ENCODE measurements around the gene ANKS1B.
"Not testable (repeated sequence)": the region's sequence is repeated elsewhere in the genome, so short reads cannot be mapped to it uniquely, and the experiment has no call there.

ANKS1B gene

DNA sequence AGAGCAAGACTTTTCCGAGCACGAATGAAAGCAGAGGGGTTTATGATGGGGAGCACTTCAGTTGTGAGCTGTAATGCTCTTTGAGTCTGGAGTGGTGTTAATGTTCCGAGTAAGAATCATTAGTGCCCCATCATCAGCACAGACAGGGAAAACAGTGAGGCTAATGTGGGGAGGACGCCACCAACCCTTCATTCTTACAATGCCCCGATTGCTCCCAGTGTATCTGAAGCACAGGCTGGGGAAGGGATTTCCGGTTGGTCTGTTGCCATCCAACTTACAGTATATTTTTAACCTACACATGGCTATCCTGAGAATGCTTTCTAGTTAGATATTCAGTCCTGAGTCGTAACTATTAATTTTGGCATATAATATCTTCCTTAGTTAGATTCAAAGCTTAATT, 1198.1 kb downstream of the ANKS1B start:
- no peak for DNase-seq

- no peak for DNase-seq
These were observed 1201.3 kb downstream of the ANKS1B start for GRCh38 chr12:98783420-98783819.

DNA sequence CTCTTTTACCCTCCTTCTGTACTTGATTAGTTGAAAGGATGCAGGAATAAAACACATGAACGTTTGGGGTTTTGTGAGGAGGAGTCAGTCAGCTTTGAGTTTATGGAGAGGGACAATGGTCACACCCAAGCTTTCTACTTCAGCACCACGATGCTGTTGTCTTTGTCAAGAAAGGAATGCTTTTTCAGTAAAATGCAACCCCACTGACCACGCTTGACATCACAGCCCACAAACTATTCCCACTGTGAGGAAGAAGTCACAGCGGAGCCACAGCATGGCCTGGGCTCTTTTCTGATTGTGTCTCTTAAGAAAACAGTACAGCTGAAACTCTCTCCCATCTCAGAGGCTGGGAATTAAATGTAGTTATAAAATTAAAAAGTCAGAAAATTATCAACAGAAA, 1204.5 kb downstream of the ANKS1B start:
- no peak for DNase-seq

DNA sequence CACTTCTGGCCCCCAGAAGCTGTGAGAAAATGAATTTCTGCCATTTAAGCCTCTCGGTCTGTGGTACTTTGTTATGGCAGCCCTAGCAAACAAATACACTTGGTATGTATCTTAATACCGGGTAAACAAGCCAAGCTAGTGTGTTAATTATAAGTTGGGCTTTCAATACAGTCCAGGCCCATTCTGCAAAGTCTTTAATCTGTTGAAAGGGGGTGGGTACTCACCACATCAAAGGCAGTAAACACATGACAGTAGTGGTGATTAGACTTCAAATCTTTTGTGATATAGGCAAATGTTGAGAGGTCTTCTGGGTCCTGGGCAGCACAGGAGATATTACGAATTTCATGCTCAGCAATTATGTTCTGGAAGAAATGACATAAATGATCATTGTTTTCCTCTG, 1211.9 kb downstream of the ANKS1B start:
- DNase-seq, result no peak

GRCh38 chr12:98771811-98772752, 1212.7 kb downstream of the ANKS1B start:
- DNase-seq, result no peak

DNA sequence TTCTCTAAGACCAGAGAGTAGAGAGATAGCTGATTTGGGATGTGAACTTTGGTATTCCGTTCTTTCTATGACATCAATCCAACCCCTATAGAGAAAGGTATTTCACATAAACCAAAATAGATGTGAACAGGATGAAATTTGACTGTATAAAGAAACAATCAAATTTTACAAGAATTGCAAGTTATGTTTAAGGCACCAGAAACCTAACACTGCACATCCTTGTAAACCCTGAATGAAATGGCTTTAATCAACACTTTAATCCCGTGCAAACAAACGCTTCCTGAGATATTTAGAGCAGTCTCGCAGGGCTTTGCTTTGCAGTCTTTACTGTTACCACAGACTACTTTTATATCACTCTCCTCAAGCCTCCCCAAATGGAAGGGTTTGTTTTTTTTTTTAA, 1214.5 kb downstream of the ANKS1B start:
- no peak for DNase-seq

- DNase-seq, result no peak
These were observed 1215.7 kb downstream of the ANKS1B start for GRCh38 chr12:98769068-98769467.

DNA sequence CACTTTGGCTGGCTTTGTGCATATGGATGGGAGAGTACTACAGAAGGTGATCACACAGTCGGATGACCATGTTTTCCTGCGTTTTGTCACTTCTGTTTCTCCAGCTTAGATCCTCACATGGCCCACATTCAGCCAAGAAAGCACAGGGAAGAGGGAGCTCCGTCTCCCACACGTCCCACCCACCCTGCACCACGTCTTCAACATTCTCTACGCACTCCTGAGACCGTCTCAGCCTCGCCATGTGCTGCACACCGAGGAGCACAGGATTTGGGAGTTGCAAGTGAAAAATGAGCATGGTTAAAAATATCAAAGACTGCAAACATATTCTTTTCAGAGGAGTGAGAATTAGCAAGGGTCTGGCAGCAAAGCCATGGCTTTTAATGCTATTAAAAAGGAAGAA, 1217.5 kb downstream of the ANKS1B start:
- no peak for DNase-seq

GRCh38 chr12:98763656-98764055, 1221.1 kb downstream of the ANKS1B start:
- DNase-seq, result no peak

DNA sequence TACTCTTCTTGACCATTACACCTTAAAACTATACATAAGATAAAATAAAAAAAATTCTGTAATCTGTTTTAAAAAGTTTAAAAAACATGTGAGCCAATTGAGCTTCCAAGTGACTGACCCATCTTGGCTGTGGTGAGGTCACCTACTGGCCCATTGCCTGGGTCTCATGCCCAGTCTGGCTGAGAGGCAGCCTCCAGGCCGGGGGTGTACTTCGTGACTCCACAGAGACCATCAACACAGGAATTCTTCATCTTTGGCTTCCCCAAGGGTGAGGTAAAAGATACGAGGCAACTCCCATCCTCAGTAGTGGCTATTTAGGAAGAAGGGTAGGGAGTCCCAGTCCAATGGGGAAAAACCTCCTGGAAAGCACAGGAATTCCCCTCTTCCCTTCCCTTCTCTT, 1226.4 kb downstream of the ANKS1B start:
- DNase-seq, result no peak

DNA sequence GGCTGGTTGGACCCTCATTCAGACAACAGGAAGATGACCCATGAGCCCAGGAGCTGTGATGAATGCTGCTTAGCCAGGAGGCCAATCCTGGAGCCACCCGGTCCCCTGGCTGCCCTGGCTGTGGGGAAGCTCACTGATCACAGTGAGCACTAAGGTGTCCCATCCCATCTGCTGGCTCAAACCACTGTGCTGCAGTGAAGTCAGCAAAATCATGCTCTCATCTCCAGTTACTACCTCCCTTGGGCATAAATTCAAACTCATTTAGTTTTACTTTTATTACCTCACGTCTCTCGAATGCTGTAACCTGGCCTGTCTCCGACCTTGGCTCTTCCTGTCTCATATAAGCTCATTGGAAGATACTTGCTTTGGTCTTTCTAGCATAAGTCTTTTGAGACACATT, 1227.3 kb downstream of the ANKS1B start:
- no peak for DNase-seq

GRCh38 chr12:98755855-98756254, 1228.9 kb downstream of the ANKS1B start:
- not testable (repeated sequence) for DNase-seq

- DNase-seq, result no peak
These were observed 1230.6 kb downstream of the ANKS1B start for GRCh38 chr12:98754095-98754494.

DNA sequence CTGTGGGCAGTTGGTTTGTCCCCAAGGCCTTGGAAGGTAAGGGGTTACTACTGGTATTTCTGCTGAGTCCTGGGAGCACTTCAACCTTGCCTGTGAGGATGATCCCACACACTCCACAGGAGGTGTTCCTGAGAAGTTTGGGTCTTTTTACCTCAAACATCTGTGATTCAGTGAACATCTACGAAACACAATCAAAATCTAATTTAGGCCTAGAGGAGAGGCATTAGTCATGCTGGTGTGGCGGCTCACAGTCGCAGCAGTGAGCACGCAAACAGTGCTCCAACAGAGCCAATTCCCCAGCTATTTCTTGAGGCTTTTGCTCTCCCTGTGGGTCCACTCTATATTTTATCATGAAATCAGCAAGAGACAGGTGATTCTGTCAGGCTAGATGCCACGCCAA, 1232.0 kb downstream of the ANKS1B start:
- DNase-seq, result no peak

DNA sequence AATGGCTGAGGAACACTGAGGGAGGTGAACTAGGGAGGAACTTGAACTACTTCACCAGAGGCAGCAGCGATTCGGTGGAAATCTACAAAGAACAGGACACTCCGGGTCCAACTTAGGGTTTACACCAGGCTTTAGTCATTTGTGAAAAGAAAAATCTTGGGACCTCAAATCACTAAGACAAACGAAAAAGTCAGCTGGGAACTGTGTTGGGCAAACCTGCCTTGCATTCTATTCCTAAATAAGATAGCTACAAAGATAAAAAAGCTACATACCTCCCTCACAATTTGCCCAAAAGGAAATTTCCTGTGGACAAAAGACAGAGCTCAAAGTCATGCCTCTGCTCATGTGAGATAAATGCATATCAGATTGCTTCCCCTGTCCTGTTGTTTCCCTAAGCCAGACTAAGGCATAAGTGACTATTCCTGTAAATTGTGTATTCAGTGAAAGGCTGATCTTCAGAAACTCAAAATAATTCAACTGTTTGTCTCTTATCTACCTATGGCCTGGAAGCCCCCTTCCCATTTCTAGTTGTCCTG, 1233.1 kb downstream of the ANKS1B start:
- no peak for DNase-seq

GRCh38 chr12:98750511-98750910, 1234.2 kb downstream of the ANKS1B start:
- DNase-seq, result no peak

DNA sequence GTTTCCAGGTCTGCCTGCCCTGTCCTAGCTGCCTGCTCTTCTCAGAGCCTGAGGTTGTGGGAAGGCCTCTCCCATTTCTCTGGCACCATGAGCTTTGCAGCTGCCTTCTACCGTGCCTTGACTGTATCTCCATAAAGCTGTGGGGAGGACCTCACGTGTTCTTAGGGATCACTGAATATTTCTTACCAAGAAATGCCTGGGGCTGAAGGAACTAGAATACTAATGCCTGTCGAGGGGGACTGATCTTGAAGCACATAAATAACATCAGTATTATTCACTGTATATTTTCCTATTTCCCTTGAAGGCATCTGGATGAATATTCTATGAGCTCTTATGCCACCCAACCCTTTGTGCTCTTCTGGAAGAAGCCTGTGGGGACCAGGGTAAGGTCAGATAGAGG, 1236.3 kb downstream of the ANKS1B start:
- DNase-seq, result no peak

DNA sequence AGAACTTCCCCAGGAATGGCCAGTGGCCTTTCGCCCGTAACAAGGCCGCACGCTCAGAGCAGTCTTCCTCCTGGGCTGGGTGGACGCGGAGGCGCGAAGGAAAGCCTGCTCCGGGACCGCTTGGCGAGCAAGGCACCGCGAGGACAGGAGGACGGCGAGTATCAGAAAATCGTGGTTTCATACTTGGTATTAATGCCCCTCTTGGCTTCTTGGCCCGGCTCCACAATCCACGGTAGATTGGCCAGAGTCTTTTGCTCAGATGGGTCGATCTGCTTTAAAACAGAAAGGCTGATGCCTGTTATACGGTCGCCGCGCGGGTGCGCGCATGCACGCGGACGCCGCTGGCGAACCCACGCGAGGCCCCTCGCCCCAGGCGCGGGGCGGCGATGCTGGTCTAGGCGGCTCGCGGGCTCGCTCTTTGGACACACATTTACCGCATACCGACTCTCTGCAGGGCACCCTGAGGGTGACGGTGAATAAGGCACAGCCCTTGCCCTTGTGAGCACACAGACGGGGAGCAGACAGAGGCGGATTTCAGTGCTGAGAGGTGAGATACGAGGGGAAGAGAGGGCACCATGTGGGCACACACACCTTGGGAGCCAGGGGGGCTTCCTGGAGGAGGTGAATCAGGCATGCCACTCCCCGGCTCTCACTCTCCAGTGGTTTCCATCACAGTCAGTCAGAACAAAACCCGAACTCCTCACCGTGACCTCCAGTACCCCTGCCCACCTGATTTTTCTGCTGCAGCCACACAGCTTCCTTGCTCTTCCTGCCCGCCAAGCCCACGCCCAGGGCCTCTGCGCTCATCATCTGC, 1239.0 kb downstream of the ANKS1B start:
- no peak for DNase-seq

DNA sequence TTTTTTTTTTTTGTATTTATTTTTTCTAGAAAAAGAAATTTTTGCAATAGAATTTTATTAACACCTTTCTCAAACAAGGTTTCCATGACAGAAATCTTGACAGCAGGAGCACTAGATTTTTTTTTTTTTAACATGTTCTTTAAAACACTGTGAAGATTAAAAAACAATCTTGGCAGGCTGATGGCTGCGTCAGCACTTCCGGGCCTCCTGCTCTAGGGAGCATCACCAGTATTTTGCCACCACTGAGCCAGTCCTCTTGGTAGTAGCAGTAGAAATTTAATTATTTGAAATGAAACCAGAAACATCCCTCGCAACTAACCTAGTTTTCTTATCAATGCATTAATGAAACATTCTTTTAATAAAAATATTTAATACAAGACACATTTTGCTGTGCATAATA, 1240.1 kb downstream of the ANKS1B start:
- DNase-seq, result no peak

DNA sequence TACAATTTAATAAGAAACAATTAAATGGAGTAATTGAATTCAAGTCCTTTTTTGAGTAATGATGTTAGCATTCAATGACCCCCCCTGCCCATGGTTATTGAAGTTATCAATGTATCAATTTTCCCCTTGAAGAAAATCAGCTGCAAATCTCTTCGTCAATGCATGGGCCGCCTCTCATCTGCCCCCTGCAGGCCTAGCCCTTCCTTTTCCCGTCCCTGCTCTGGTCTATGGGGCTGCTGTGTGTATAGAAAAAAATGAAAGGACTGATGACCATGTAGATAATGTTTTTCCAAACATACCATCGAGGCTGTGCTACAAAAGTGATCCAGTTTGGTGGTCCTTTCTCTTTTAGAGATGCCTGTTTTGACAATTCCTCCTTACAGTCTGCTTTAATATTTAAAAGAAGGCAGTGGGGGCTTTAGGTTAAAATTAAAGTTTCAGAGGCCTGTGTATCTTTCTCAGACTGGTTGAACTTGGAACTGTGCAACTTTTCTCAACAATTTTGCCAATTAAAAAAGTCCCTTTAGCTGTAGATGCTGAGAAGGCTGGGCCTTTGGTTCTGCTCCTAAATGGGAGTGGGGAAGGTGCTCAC, 1241.3 kb downstream of the ANKS1B start:
- no peak for DNase-seq

DNA sequence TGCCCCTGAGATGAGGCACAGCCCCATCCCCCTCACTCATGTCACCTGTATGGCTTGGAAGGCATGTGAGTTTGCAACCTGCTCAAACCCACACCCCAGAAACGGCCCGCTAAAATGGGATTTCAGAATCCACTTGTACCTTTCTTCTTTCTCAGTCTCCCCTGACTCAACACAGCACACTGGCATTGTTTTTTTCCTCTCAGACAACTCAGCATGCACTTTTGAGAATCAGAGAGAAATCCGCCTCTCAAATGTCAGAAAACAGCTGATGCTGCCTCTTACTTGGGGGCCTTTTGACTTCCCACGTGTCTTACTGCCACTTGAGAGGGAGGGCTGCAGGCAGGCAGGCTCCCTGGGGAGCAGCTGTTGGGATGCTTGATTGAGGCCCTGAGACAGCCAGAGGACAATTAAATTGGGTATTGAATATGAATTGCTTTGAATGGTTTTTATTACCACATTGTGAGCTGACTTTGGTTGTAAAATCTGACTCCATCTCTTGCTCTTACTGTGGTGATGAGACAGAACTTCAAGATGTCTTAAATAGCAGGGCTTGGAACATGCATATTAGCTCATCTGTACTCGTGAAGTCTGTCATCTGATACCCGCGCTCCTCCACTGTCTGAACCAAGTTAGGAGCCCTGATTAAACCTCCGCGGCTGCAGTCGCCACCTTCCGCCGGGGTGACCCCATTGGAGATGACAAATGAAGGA, 1243.0 kb downstream of the ANKS1B start:
- DNase-seq, result no peak

- DNase-seq, result no peak
These were observed 1243.6 kb downstream of the ANKS1B start for GRCh38 chr12:98741196-98741555.

DNA sequence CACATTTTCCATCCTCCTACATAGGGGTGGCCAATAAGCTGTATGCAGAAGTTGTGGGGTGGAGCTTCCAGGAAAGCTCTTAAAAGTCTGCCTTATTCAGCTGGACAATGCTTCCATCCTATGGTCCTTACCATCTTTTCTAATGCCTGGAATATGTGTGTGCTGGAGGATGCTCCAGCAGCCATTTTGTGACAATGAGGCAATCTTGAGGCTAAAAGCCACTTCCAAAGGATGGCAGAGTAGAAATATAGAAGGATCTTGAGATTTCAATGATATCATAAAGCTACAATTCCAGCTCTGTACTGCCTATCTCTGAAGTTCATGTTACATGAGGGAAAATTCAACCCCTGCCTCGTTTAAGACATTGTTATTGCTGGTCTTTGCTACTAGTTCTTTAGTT, 1244.0 kb downstream of the ANKS1B start:
- no peak for DNase-seq

Measured in GF-D8 (cell line).